GM21367 (cell line): Measurements from ENCODE around the gene MT1E.
"Not testable (repeated sequence)": the region's sequence is repeated elsewhere in the genome, so short reads cannot be mapped to it uniquely, and the experiment has no call there.

Experiments used
- ATAC-seq: cut with Tn5 transposase; IDR thresholded peaks from one replicate; pipeline ENCODE4 v1.9.1; 2021; ENCODE audit not compliant: unreplicated experiment

MT1E gene

DNA sequence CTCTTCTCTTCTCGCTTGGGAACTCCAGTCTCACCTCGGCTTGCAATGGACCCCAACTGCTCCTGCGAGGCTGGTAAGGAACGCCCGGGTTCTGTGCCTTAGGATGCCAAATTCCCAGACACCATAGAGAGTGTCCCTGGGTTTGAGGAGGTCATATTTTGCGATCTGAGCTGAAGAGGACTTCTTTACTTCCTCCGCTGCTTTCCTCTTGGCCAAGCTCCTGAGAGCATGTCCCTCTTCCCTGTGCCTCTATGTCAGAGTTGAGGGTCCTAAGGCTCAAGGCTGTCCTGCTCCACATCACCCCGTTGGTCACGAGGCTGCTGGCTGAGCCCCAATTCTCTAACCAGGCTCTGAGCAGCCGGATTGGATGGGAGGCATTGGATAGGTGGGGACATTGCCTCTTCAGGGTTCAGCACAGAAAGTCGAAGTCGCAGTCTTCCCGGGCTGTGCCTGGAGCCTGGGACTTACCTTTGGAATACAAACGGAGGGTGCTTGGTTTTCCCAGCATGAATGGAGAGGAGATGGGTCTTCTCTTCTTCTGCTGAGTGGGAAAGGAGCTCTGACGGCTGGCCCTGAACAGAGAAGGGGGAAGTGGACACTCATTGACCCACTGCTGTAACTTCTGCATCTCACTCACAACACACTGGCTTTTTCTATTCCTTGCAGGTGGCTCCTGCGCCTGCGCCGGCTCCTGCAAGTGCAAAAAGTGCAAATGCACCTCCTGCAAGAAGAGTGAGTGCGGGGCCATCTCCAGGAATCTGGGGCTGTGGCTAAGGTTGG is 44.4 kb downstream of the MT1E start:
- ATAC-seq = no peak

DNA sequence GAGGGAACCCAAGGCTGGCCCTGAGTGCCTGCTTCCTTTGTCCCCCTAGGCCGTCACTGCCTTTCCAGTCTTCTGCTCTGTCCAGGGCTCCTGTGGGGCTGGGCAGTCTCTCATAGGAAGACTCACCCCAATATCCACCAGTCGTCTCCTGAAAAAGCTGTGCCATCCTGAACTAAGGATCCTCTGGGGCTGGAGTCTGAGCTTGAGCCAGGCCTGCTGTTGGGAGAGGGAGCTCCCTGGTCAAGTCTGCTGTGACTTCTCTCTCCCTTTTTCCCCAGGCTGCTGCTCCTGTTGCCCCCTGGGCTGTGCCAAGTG is 45.0 kb downstream of the MT1E start:
- ATAC-seq = no peak

DNA sequence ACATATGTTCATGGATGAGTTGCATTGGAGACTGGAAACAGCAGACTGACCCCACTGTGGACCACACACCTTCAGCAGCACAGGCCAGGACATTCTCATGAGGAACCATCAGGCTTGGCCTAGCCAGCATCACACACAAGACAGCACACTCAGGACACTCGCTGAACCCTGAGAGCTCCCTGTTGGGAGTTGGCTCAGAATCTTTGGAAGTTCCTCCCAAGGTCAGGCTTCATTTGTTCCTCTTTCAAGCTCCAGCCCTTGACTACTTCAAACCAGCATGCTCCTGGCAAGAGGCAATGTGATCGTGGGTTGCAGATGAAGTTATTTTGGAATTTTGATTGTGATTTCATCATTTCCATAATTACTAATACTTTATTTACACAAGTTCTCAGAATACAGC is 46.1 kb downstream of the MT1E start:
- ATAC-seq = not testable (repeated sequence)

DNA sequence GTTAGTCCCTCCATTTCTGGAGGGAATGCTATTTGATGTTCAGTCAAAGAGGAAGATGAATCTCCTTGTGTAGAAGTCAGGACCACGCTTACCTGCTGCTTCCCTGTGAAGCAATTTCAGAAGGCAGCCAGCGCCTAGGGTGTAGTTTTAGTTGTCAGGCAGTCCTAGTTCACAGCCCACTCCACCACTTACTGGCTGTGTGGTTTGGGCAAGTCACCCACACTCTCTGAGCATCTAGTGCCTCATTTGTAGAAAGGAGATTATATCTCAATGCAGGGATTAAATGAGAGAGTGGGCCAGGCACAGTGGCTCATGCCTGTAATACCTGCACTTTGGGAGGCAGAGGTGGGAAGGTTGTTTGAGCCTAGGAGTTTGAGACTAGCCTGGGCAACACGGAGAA is 46.6 kb downstream of the MT1E start:
- not testable (repeated sequence) for ATAC-seq

DNA sequence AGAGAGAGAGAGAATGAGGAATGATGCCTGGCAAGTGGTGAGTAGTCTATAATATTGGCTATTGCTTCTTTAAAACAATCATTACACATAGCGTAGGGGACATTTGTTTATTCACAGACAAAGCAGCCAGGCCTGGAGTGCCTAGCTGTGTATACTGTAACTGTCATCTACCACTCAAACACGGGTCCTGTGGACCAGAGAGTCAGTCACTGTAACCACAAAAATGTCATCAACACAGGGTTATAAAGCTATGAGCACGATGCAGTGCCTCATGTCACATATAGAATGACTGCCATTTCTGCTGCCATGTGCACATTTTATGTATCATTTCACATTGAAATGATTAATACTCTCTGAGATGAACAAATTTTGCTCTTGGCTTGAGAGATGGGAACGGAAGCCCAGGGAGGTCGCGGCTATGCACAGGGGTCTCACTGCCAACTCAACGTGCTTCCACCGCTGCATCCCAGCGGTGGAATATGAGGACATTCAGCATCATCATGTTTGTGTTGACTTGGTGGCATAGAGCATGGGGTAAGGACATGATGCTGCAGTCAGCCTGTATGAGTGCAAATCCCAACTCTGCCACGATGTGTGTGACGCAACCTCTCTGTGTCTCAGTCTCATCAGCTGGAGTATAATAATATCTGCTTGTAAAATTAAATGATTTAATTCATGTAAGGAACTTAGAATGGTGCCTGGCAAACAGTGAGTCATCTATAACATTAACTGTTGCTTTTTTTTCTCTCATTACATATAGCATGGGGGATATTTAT is 47.4 kb downstream of the MT1E start:
- ATAC-seq = no peak

DNA sequence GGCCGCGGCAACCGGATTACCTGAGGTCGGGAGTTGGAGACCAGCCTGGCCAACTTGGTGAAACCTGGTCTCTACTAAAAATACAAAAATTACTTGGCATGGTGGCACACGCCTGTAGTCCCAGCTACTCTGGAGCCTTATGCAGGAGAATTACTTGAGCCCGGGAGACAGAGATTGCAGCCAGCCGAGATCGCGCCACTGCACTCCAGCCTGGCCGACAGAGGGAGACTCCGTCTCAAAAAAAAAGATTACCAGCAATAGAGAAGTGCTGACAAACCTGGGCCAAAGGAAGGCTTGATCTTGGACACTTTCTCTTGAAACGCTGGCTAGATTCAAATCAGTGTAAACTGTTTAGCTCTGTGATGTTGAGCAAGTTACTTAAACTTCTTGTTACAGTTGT is 48.3 kb downstream of the MT1E start:
- no peak for ATAC-seq

DNA sequence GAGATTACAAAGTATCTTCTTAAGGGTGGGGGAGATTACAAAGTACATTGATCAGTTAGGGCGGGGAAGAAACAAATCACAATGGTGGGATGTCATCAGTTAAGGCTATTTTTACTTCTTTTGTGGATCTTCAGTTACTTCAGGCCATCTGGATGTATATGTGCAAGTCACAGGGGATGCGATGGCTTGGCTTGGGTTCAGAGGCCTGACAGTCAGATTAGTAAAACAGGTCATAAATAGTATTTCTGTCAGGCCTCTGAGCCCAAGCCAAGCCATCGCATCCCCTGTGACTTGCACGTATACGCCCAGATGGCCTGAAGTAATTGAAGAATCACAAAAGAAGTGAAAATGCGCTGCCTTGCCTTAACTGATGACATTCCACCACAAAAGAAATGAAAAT is 49.0 kb downstream of the MT1E start:
- ATAC-seq = not testable (repeated sequence)

DNA sequence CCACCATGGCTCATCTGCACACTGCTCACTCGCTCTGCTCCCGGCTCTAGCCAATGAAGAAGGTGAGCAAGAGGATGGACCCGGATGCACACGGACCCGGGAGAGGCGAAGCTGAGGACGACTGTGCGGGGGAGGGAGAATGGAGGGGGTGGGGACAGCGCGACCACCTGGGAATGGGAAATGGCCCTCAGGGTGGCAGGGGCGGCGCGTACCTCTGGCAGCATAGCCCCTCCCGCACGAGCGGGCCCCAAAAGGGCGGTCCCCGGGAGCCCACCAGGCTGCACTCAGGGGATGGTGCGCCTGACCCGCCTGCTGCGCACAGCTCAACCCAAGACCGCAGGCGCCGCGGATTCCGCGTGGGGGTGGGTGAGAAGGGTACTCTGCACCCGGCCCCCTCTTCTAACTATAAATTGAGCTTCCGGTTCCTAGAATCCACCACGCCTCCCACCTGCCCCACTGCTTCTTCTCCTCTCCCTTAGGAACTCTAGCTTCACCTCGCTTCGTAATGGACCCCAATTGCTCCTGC is 50.2 kb downstream of the MT1E start:
- ATAC-seq = no peak
